Activated B cell treated with CpG ODN at 0.5 μM for 24 hours (primary cell): ENCODE measurements around the gene PHACTR3. TPM values are rescaled to one million over a fixed set of nuclear protein-coding genes. Genes with fewer than 3 reads are reported as not detected.

Source experiments
- ATAC-seq: fragments of 200-7000 bp; cut with Tn5 transposase; one replicate; pipeline ENCODE4 v1.10.0; 2021; ENCODE audit warnings: low read depth, mild to moderate bottlenecking, moderate library complexity
- CTCF ChIA-PET: fragments of 350-600 bp; sonication (Branson Sonifier 250); formaldehyde crosslinking; loops from one replicate; lab custom pipeline; 2021; ENCODE audit warnings: antibody characterized with exemption; lab: Charles Lee
- POLR2A ChIA-PET: fragments of 350-600 bp; sonication (Branson Sonifier 250); formaldehyde crosslinking; loops from one replicate; lab custom pipeline; 2021; ENCODE audit warnings: antibody characterized with exemption; lab: Charles Lee
- DNase-seq: peaks from one replicate; pipeline ENCODE4 v3.0.0; 2022
- H3K27ac Mint-ChIP-seq: one replicate; pipeline ENCODE4 v1.8.0; 2020; ENCODE audit warnings: mixed read lengths
- H3K27me3 Mint-ChIP-seq: one replicate; pipeline ENCODE4 v1.8.0; 2021; ENCODE audit warnings: mixed read lengths
- H3K36me3 Mint-ChIP-seq: one replicate; pipeline ENCODE4 v1.8.0; 2021; ENCODE audit warnings: low read depth, mixed read lengths
- H3K4me1 Mint-ChIP-seq: one replicate; pipeline ENCODE4 v1.8.0; 2021; ENCODE audit warnings: mixed read lengths
- H3K4me3 Mint-ChIP-seq: one replicate; pipeline ENCODE4 v1.8.0; 2020; ENCODE audit warnings: mild to moderate bottlenecking, mixed read lengths
- H3K9me3 Mint-ChIP-seq: one replicate; pipeline ENCODE4 v1.8.0; 2020; ENCODE audit warnings: mixed read lengths
- intact Hi-C: fragments of 100-400 bp; cut with micrococcal nuclease; formaldehyde crosslinking; loops from one replicate; pipeline ENCODE4 v1.15.1; 2024
- total RNA-seq: library from RNA; stranded (reverse); gene quantifications from 2 replicates; pipeline ENCODE4 v1.2.3, GENCODE V29; 2022
- TF ChIP-seq, protein P1 (sequence below): fragments of 200-600 bp; IDR thresholded peaks from one replicate; pipeline ENCODE4 v1.8.0; 2022; ENCODE audit warnings: antibody characterized with exemption, mild to moderate bottlenecking

Gene PHACTR3
- total RNA-seq, 1 donor from 2014 or later: not detected

DNA sequence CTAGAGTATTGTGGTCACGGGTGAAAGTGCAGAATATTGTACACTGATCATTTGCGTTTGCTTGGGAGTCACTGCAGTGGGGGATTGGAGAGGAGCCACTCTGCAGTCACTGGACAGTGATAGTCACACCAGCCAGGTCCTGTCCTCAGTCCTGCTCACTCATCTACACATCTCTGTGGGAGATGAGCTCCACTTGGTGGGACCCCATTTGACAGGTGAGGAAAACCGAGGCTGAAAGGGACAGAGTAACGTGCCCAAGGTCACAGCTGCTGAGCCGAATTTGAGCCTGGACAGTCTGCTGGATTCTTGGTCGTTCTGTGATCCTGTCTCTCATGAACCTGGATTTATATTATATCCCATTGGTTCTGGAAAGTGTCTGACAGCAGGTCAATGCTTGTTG is 17.7 kb upstream of the PHACTR3 start:
- peaks cover 4% of the 10 kb centered on the region for H3K9me3 Mint-ChIP-seq
- no peak overlapping the region for H3K4me3 Mint-ChIP-seq
- POLR2A ChIA-PET: no interaction called here
- no peaks in the 10 kb centered on the region for H3K4me1 Mint-ChIP-seq
- no peaks in the 10 kb centered on the region for H3K27me3 Mint-ChIP-seq
- H3K36me3 Mint-ChIP-seq: no peaks in the 10 kb centered on the region
- no peak overlapping the region for H3K27ac Mint-ChIP-seq
- ATAC-seq: no peak
- CTCF ChIA-PET: no interaction called here
- no peak for DNase-seq
- intact Hi-C loops: no loop called here
- TF ChIP-seq, protein P1, sequence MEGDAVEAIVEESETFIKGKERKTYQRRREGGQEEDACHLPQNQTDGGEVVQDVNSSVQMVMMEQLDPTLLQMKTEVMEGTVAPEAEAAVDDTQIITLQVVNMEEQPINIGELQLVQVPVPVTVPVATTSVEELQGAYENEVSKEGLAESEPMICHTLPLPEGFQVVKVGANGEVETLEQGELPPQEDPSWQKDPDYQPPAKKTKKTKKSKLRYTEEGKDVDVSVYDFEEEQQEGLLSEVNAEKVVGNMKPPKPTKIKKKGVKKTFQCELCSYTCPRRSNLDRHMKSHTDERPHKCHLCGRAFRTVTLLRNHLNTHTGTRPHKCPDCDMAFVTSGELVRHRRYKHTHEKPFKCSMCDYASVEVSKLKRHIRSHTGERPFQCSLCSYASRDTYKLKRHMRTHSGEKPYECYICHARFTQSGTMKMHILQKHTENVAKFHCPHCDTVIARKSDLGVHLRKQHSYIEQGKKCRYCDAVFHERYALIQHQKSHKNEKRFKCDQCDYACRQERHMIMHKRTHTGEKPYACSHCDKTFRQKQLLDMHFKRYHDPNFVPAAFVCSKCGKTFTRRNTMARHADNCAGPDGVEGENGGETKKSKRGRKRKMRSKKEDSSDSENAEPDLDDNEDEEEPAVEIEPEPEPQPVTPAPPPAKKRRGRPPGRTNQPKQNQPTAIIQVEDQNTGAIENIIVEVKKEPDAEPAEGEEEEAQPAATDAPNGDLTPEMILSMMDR: no peak

DNA sequence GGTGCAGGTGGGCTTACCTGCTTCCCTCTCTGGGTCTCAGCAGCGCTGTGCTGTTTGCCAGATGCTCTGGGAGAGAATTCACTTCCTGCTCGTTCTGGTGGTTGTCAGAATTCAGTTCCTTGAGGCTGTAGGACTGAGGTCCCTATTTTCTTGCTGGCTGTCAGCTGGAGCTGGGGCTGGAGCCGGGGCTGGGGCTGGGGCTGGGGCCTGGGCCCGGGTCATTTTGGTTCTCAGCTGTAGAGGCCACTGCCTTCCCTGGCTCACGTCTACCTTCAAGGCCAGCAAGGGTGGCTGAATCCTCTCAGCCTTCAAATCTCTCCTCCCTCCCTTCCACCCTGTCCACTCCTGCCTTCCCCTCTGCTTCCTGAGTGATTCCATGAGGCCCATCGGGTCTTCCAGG is 16.8 kb upstream of the PHACTR3 start:
- intact Hi-C loops: no loop called here
- Mint-ChIP-seq H3K4me1 (no peaks in the 10 kb centered on the region), H3K27me3 (peaks cover 3% of the 10 kb centered on the region), H3K4me3 (no peak overlapping the region), H3K36me3 (no peaks in the 10 kb centered on the region), H3K27ac (no peak overlapping the region), H3K9me3 (peaks cover 4% of the 10 kb centered on the region)
- TF ChIP-seq, protein P1: no peak
- ChIA-PET CTCF (no interaction called here), POLR2A (no interaction called here)
- DNase-seq (no peak), ATAC-seq (no peak)

DNA sequence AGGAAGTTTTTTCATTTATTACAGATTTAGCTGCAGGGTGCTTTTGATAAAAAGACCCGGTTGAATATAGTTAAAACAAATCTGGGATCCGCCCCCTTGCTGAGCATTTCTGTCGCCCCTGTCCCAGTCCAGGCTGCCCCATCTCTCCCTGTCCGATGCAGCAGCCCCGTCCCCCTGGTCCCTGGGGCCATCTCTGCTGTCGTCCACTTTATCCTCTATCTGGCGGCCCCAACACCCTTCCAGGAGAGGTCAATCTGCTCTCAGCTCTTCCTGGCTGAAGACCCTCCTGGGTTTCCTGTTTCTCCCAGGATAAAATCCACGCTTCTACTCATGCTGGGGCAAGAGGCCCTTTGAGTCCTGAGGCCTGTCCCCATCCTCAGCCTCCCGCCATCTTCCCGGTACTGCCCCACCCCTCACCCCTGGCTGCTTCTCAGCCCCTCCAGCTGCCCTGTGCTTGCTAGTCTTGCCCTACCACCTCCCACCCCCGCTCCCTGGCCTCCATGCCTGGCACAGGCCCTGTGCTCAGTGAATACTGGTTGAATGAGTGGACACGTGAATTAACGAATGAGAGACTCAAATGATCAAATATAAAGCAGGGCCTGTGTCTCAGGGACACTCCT is 16.0 kb upstream of the PHACTR3 start:
- H3K4me1 Mint-ChIP-seq: no peaks in the 10 kb centered on the region
- H3K9me3 Mint-ChIP-seq: peaks cover 4% of the 10 kb centered on the region
- ATAC-seq: no peak
- ChIA-PET CTCF (no interaction called here), POLR2A (no interaction called here)
- no peak overlapping the region for H3K4me3 Mint-ChIP-seq
- no peak overlapping the region for H3K27ac Mint-ChIP-seq
- TF ChIP-seq, protein P1: no peak
- no peak for DNase-seq
- no peaks in the 10 kb centered on the region for H3K36me3 Mint-ChIP-seq
- intact Hi-C loops: no loop called here
- H3K27me3 Mint-ChIP-seq: peaks cover 3% of the 10 kb centered on the region

DNA sequence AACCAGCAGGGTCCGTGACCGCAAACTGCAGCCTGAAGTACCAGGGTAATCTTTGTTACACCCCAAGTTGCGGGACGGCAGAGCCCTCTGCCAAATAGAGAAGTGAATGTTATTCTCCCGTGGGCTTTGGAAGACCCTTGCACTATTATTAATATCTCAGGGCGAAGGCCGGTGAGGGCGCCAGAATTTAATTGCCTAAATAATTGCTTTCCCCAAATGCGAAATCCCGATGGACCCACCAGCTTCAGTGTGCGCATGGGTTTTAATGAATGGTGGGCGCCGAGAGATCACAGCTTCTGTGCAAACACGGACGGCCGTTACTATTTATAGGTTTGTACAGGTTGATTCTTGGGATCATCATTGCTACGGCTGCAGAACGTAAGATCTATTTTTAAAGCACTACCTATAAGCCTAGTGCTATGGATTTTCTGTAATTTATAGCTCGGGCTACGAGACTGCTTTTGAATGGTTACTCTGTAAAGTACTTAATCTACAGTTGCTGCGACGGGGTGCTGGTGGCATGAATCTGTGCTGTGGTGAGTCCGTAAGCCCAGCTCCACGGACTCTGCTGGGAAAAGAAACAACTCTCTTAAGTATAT is 15.2 kb upstream of the PHACTR3 start:
- POLR2A ChIA-PET: no interaction called here
- peaks cover 6% of the 10 kb centered on the region for H3K27me3 Mint-ChIP-seq
- ATAC-seq (no peak), DNase-seq (no peak)
- peaks cover 4% of the 10 kb centered on the region for H3K9me3 Mint-ChIP-seq
- H3K27ac Mint-ChIP-seq: no peak overlapping the region
- H3K4me3 Mint-ChIP-seq: no peak overlapping the region
- CTCF ChIA-PET: no interaction called here
- H3K4me1 Mint-ChIP-seq: no peaks in the 10 kb centered on the region
- TF ChIP-seq, protein P1: no peak
- no peaks in the 10 kb centered on the region for H3K36me3 Mint-ChIP-seq
- intact Hi-C loops: no loop called here

DNA sequence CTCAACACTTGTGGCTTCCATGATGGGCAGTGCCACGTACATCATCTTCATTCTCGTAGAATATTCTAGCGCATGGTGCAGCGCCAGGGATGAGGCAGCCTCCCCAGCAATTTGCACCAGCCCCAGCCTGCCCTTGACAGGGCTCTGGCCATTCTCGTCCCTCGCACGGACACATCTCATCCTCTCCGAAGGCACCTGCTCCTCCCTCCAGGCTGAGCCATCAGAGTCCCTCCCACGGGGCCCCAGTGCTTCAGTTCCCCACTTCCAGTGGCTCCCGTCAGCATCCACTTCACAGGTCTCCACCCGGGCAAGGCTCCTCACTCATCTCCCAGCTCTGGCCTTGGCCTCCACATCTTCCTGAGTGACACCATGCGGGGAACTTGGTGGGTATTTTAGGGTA is 13.3 kb upstream of the PHACTR3 start:
- Mint-ChIP-seq H3K27me3 (peaks cover 9% of the 10 kb centered on the region), H3K27ac (no peak overlapping the region), H3K4me1 (no peaks in the 10 kb centered on the region), H3K36me3 (no peaks in the 10 kb centered on the region), H3K4me3 (no peak overlapping the region), H3K9me3 (peaks cover 4% of the 10 kb centered on the region)
- ChIA-PET CTCF (no interaction called here), POLR2A (no interaction called here)
- TF ChIP-seq, protein P1: no peak
- DNase-seq: no peak
- intact Hi-C loops: no loop called here
- no peak for ATAC-seq
